ENCODE measurements around the gene PTOV1. TPM values are rescaled to one million over a fixed set of nuclear protein-coding genes. Genes with fewer than 3 reads are reported as not detected.

PTOV1 gene
- polyA plus RNA-seq, 1 experiment, result 37.6 TPM

DNA sequence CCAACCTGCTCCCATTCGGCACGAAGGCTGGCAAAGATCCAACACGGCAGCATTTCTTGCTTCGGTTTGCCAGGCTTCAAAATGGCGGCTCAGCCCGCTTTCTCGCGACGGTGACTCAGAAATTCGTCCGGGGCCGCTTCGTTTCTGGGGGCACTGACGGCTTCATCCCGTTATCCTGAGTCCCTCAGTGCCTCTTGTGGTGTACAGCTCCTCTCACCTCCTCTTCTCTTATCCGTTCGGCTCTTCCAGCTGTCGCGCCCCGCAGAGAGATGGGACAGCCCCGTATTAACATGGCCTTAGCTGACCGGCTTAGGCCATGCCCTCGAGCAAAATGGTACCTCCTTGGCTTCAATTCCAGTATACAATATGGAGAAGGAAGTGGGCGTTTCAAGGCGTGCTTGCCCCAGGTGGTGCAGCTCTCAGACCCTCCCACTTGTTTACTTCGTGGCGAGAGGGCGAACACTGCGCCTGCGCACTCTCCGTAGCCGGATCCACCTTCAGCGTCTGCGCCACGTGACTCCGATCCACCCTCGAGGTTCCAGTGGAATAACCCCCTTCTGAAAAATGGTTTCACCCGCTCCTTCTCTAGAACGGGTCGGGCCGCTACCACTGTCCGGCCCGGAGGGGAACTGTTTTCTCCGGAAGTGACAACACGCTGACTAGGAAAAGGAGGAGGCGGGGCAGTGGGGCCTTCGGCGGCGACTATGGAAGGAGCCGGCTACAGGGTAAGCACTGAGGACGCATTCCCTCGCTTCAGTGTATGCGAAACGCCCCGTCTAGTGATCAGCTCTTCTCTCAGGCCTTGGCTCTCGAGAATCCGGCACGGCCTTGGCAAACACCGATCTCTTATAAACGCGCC is 26.3 kb downstream of the PTOV1 start, which contains the start of the genes AKT1S1 and TBC1D17:
AKT1S1 (minus strand) TSS at position 336 of the 859 bp plus-strand sequence. CDS start 4,060 bp downstream, outside the sequence.
TBC1D17 (plus strand) TSS at position 683 of the 859 bp plus-strand sequence; CDS start at position 705, 22 bp downstream.
- ChIA-PET POLR2A (interaction anchor here (0.5 to 2.2 kb wide), 12 partner anchors 8 to 201 kb away, joined by 3 to 13 read pairs (median 3); partner anchors contain the start of genes ATF5, MED25, NUP62 and PRMT1), CTCF (no interaction called here)
- no peaks in the 10 kb centered on the region for H3K27me3 ChIP-seq (ENCODE audit: control insufficient read depth, insufficient read depth, low read length)
- DNase-seq (ENCODE audit: low read depth, low spot score), result peak; percentile 100
- H3K9me3 ChIP-seq (ENCODE audit: control insufficient read depth, insufficient read depth, low read length), result peaks cover 3% of the 10 kb centered on the region
- TF ChIP-seq, protein P1, sequence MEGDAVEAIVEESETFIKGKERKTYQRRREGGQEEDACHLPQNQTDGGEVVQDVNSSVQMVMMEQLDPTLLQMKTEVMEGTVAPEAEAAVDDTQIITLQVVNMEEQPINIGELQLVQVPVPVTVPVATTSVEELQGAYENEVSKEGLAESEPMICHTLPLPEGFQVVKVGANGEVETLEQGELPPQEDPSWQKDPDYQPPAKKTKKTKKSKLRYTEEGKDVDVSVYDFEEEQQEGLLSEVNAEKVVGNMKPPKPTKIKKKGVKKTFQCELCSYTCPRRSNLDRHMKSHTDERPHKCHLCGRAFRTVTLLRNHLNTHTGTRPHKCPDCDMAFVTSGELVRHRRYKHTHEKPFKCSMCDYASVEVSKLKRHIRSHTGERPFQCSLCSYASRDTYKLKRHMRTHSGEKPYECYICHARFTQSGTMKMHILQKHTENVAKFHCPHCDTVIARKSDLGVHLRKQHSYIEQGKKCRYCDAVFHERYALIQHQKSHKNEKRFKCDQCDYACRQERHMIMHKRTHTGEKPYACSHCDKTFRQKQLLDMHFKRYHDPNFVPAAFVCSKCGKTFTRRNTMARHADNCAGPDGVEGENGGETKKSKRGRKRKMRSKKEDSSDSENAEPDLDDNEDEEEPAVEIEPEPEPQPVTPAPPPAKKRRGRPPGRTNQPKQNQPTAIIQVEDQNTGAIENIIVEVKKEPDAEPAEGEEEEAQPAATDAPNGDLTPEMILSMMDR (IDR thresholded peaks at IDR 0.05; ENCODE audit: low read depth, low read length), result no peak
- peak within 1 kb of the TSS; percentile 98 for H3K4me3 ChIP-seq (ENCODE audit: low read depth, low read length)
- peak within 1 kb of the TSS; percentile 100 for H3K27ac ChIP-seq (ENCODE audit: low read depth, low read length)

DNA sequence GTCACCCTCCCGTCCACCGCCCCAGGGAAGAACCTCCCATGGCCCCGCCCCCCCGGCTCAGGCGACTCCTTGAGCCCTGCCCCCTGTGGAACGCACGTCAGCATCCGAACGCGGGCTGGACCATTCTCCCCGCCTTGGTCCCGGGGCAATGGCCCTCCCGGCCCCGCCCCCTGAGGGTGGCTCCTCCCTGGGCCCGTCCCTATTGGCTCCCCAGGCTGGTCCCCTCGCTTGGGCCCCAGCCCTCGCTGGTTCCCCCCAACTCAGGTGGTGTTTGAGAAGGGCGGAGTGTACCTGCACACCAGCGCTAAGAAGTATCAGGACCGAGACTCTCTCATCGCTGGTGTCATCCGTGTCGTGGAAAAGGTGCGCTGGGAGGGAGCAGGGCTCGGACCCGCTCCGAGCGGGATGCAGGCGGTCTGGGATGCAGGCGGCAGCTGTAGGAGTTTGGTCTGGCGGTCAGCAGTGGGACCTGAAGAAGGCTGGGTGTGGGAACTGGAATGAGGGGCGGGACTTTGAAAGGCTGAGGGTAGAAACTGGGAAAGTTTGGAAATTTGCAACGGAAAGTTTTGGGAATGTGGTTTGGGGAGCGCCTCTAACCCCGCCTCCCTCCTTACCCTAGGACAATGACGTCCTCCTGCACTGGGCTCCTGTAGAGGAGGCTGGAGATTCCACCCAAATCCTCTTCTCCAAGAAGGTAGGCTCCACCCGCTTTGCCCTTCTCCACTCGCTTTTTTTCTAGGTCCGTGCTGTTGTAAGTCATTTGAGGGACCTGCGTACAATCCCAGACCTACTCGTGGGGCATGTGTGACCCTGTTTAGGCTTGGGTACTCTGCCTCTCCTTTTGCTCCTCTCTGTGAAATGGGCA is 27.2 kb downstream of the PTOV1 start:
- peak; percentile 92 for DNase-seq (ENCODE audit: low read depth, low spot score)
- TF ChIP-seq, protein P1 (IDR thresholded peaks at IDR 0.05; ENCODE audit: low read depth, low read length), result no peak
- Histone ChIP-seq H3K27ac (ENCODE audit: low read depth, low read length) (peak overlapping the region; percentile 100), H3K27me3 (ENCODE audit: control insufficient read depth, insufficient read depth, low read length) (no peaks in the 10 kb centered on the region), H3K9me3 (ENCODE audit: control insufficient read depth, insufficient read depth, low read length) (peaks cover 12% of the 10 kb centered on the region), H3K4me3 (ENCODE audit: low read depth, low read length) (peak overlapping the region; percentile 89)
- ChIA-PET CTCF (no interaction called here), POLR2A (interaction anchor here (0.5 to 2.2 kb wide), 6 partner anchors 13 to 172 kb away, joined by 3 to 13 read pairs (median 4); partner anchors contain the start of genes MED25 and PTOV1)

DNA sequence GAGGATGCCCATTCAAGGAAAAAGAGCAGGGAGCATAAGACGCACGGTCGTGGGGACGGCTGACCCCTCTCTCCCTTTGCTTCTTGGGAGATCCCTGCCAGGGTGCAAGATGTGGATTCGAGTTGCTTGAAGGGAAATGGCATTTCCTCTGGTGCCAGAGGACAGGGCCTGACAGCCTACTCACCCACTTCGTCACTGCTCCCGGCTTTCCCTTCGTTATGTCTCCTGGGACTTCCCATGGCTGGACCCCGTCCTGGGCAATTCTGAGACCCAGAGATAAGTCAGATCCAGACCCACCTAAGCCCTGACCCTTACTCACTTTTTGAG is 27.7 kb downstream of the PTOV1 start:
- H3K27me3 ChIP-seq (ENCODE audit: control insufficient read depth, insufficient read depth, low read length), result no peaks in the 10 kb centered on the region
- DNase-seq (ENCODE audit: low read depth, low spot score), result no peak
- CTCF ChIA-PET, result no interaction called here
- H3K4me3 ChIP-seq (ENCODE audit: low read depth, low read length), result peak overlapping the region; percentile 89
- POLR2A ChIA-PET, result no interaction called here
- no peak overlapping the region for H3K27ac ChIP-seq (ENCODE audit: low read depth, low read length)
- H3K9me3 ChIP-seq (ENCODE audit: control insufficient read depth, insufficient read depth, low read length), result peaks cover 13% of the 10 kb centered on the region
- TF ChIP-seq, protein P1 (IDR thresholded peaks at IDR 0.05; ENCODE audit: low read depth, low read length), result no peak

DNA sequence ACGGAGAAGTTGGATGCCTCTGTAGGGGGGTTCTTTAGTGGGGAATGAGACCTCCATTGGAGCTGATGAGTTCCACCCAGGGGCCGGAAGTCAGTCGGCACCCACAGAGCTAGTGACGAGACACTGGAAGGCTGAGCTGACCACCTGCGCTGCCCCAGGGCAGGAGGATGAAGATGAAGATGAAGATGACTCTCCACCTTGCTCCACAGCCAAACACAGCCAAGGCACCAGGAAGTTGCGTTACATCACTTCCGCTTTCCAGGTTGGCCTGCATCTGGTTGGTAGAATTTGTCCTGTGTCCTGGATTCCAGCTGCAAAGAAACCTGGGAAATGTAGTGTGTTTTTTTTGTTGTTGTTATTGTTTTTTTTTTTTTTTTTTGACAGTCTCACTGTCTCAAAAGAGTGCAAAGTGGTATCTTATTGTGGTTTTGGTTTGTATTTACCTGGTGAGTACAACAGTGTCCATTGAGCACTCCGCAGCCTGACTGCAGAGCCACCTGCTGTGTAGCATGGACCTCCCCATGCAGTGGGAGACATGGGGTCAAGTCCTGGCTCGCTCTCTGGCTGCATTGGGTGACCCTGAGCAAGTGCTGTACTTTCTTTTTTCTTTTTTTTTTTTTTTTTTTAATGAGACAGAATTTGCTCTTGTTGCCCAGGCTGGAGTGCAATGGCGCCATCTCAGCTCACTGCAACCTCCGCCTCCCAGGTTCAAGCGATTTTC is 28.4 kb downstream of the PTOV1 start:
- ChIA-PET POLR2A (interaction anchor here (0.7 kb wide), 1 partner anchor 10 kb away, joined by 5 read pairs; no protein-coding TSS in a partner anchor), CTCF (no interaction called here)
- H3K27ac ChIP-seq (ENCODE audit: low read depth, low read length), result no peak overlapping the region
- DNase-seq (ENCODE audit: low read depth, low spot score), result no peak
- no peaks in the 10 kb centered on the region for H3K27me3 ChIP-seq (ENCODE audit: control insufficient read depth, insufficient read depth, low read length)
- no peak overlapping the region for H3K4me3 ChIP-seq (ENCODE audit: low read depth, low read length)
- peaks cover 13% of the 10 kb centered on the region for H3K9me3 ChIP-seq (ENCODE audit: control insufficient read depth, insufficient read depth, low read length)
- TF ChIP-seq, protein P1 (IDR thresholded peaks at IDR 0.05; ENCODE audit: low read depth, low read length), result no peak

Data from AG04450 (cell line).